WTC11 (cell line): ENCODE results near the gene OBSL1. TPM values are rescaled to one million over a fixed set of nuclear protein-coding genes. Genes with fewer than 3 reads are reported as not detected.
A peak's percentile ranks its signal among the peaks of the same experiment; 100 is the strongest.

ENCODE experiments used
- ATAC-seq: fragments of 200-7000 bp; cut with Tn5 transposase; 2 replicates; pipeline ENCODE4 v1.10.0; 2021; ENCODE audit warnings: mild to moderate bottlenecking, moderate library complexity
- CTCF ChIA-PET: fragments of 300-600 bp; sonication (Branson Sonifier 250); formaldehyde crosslinking; loops from one replicate; lab custom pipeline; 2021; ENCODE audit warnings: antibody characterized with exemption; lab: Charles Lee
- POLR2A ChIA-PET: fragments of 350-600 bp; sonication (Branson Sonifier 250); formaldehyde crosslinking; loops from one replicate; lab custom pipeline; 2021; ENCODE audit warnings: antibody characterized with exemption; lab: Charles Lee
- DNase-seq: peaks from one replicate; pipeline ENCODE4 v3.0.0; 2021; ENCODE audit warnings: low spot score
- H3K27ac Mint-ChIP-seq: 2 replicates; pipeline ENCODE4 v1.8.0; 2021; ENCODE audit warnings: mixed read lengths
- H3K27me3 Mint-ChIP-seq: 2 replicates; pipeline ENCODE4 v1.8.0; 2021; ENCODE audit warnings: low read depth, mild to moderate bottlenecking, moderate library complexity, mixed read lengths
- H3K36me3 Mint-ChIP-seq: 2 replicates; pipeline ENCODE4 v1.8.0; 2021; ENCODE audit warnings: mixed read lengths
- H3K4me1 Mint-ChIP-seq: 2 replicates; pipeline ENCODE4 v1.8.0; 2022; ENCODE audit warnings: mixed read lengths
- H3K4me3 Mint-ChIP-seq: 2 replicates; pipeline ENCODE4 v1.8.0; 2021; ENCODE audit warnings: mild to moderate bottlenecking, moderate library complexity, mixed read lengths
- H3K9me3 Mint-ChIP-seq: 2 replicates; pipeline ENCODE4 v1.8.0; 2021; ENCODE audit warnings: mixed read lengths
- ELF4 ChIP-seq: sonication (generic); formaldehyde crosslinking; IDR thresholded peaks from 2 replicates; pipeline ENCODE4 v1.8.1; 2022; ENCODE audit warnings: low read depth, mild to moderate bottlenecking, moderate library complexity, missing genetic modification reagents
- ETV6 ChIP-seq: sonication (generic); formaldehyde crosslinking; IDR thresholded peaks from 2 replicates; pipeline ENCODE4 v1.8.1; 2022; ENCODE audit warnings: mild to moderate bottlenecking, missing genetic modification reagents
- GABPB1 ChIP-seq: sonication (generic); formaldehyde crosslinking; IDR thresholded peaks from 2 replicates; pipeline ENCODE4 v1.8.1; 2023; ENCODE audit warnings: mild to moderate bottlenecking, missing genetic modification reagents
- IRF2 ChIP-seq: sonication (generic); formaldehyde crosslinking; IDR thresholded peaks from 2 replicates; pipeline ENCODE4 v1.8.0; 2022; ENCODE audit warnings: low read depth, missing genetic modification reagents, borderline replicate concordance
- NR2C2 ChIP-seq: sonication (generic); formaldehyde crosslinking; IDR thresholded peaks from 2 replicates; pipeline ENCODE4 v1.8.0; 2022; ENCODE audit warnings: mild to moderate bottlenecking, missing genetic modification reagents
- TEAD1 ChIP-seq: sonication (generic); formaldehyde crosslinking; IDR thresholded peaks from 2 replicates; pipeline ENCODE4 v1.8.0; 2022; ENCODE audit warnings: mild to moderate bottlenecking, missing genetic modification reagents
- TEAD4 ChIP-seq: sonication (generic); formaldehyde crosslinking; IDR thresholded peaks from 2 replicates; pipeline ENCODE4 v1.8.0; 2022; ENCODE audit warnings: mild to moderate bottlenecking, missing genetic modification reagents
- TP53 ChIP-seq: sonication (generic); formaldehyde crosslinking; IDR thresholded peaks from 2 replicates; pipeline ENCODE4 v1.8.1; 2023; ENCODE audit warnings: mild to moderate bottlenecking, missing genetic modification reagents
- ZNF263 ChIP-seq: sonication (generic); formaldehyde crosslinking; IDR thresholded peaks from 2 replicates; pipeline ENCODE4 v1.8.1; 2022; ENCODE audit warnings: low read depth, mild to moderate bottlenecking, moderate library complexity, missing genetic modification reagents
- total RNA-seq: library from RNA; stranded (reverse); gene quantifications from 3 replicates; pipeline ENCODE4 v1.2.3, GENCODE V29; 2021
- TF ChIP-seq, protein P1 (sequence below): fragments of 200-600 bp; IDR thresholded peaks from 2 replicates; pipeline ENCODE4 v1.8.0; 2022; ENCODE audit warnings: antibody characterized with exemption
- TF ChIP-seq, protein P2 (sequence below): sonication (generic); formaldehyde crosslinking; IDR thresholded peaks from 2 replicates; pipeline ENCODE4 v1.8.0; 2023; ENCODE audit warnings: missing genetic modification reagents
- TF ChIP-seq, protein P3 (sequence below): fragments of 250-450 bp; sonication (Bioruptor Pico); IDR thresholded peaks from 2 replicates; pipeline ENCODE4 v1.9.0; 2021; ENCODE audit warnings: mild to moderate bottlenecking
- TF ChIP-seq, protein P4 (sequence below): fragments of 250-450 bp; sonication (Bioruptor Pico); conservative IDR thresholded peaks from 2 replicates; pipeline ENCODE4 v1.9.0; 2021; ENCODE audit warnings: mild to moderate bottlenecking
- TF ChIP-seq, protein P5 (sequence below): sonication (generic); formaldehyde crosslinking; IDR thresholded peaks from 2 replicates; pipeline ENCODE4 v1.8.1; 2022; ENCODE audit warnings: low read depth, missing genetic modification reagents, borderline replicate concordance
- TF ChIP-seq, protein P6 (sequence below): sonication (generic); formaldehyde crosslinking; conservative IDR thresholded peaks from 2 replicates; pipeline ENCODE4 v1.8.1; 2022; ENCODE audit warnings: mild to moderate bottlenecking, missing genetic modification reagents
- TF ChIP-seq, protein P7 (sequence below): sonication (generic); formaldehyde crosslinking; IDR thresholded peaks from 2 replicates; pipeline ENCODE4 v1.8.1; 2022; ENCODE audit warnings: mild to moderate bottlenecking, moderate library complexity, missing genetic modification reagents
- TF ChIP-seq, protein P8 (sequence below): fragments of 250-450 bp; sonication (Bioruptor Pico); IDR thresholded peaks from 2 replicates; pipeline ENCODE4 v1.9.0; 2021; ENCODE audit warnings: moderate library complexity, mild to moderate bottlenecking, inconsistent platforms, borderline replicate concordance
- TF ChIP-seq, protein P9 (sequence below): fragments of 250-450 bp; sonication (Bioruptor Pico); IDR thresholded peaks from 2 replicates; pipeline ENCODE4 v2.1.2; 2022; ENCODE audit warnings: mild to moderate bottlenecking, moderate library complexity

OBSL1 gene
- total RNA-seq, 1 experiment from 2014 or later: 159 TPM

DNA sequence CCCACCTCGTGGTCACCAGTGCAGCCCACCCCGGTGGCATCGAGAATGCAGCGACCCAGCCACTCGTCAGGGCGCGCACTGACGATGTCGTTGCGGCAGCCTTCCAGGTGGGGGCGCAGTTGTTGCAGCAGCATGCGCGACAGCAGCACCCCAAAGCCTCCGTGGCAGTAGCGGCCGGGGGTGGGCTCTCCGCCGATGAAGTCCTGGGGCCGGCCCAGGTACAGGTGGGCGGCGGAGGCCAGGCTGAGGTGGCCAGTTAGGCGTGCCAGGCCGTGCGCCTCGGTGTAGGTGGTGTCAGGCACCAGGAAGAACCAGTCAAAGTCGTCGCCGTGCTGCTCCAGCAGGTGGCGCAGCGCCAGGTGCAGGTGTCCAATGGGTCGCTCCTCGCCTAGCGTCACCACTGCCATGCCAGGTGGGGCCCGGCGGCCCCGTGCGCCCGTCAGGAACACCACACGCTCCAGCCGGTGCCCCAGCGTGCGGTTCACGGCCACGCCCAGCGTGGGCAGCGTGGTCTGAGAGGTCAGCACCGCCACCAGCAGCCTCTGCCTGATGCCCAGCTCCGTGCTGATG lies 29.6 kb downstream of the OBSL1 start (continued):
- TF ChIP-seq, protein P1, sequence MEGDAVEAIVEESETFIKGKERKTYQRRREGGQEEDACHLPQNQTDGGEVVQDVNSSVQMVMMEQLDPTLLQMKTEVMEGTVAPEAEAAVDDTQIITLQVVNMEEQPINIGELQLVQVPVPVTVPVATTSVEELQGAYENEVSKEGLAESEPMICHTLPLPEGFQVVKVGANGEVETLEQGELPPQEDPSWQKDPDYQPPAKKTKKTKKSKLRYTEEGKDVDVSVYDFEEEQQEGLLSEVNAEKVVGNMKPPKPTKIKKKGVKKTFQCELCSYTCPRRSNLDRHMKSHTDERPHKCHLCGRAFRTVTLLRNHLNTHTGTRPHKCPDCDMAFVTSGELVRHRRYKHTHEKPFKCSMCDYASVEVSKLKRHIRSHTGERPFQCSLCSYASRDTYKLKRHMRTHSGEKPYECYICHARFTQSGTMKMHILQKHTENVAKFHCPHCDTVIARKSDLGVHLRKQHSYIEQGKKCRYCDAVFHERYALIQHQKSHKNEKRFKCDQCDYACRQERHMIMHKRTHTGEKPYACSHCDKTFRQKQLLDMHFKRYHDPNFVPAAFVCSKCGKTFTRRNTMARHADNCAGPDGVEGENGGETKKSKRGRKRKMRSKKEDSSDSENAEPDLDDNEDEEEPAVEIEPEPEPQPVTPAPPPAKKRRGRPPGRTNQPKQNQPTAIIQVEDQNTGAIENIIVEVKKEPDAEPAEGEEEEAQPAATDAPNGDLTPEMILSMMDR: peak; percentile 100
- TF ChIP-seq, protein P2, sequence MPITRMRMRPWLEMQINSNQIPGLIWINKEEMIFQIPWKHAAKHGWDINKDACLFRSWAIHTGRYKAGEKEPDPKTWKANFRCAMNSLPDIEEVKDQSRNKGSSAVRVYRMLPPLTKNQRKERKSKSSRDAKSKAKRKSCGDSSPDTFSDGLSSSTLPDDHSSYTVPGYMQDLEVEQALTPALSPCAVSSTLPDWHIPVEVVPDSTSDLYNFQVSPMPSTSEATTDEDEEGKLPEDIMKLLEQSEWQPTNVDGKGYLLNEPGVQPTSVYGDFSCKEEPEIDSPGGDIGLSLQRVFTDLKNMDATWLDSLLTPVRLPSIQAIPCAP (CRISPR knock-in tag): no peak
- TF ChIP-seq, protein P3, sequence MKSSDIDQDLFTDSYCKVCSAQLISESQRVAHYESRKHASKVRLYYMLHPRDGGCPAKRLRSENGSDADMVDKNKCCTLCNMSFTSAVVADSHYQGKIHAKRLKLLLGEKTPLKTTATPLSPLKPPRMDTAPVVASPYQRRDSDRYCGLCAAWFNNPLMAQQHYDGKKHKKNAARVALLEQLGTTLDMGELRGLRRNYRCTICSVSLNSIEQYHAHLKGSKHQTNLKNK (CRISPR knock-in tag): no peak
- TF ChIP-seq IRF2 (CRISPR knock-in tag): no peak
- TF ChIP-seq, protein P4, sequence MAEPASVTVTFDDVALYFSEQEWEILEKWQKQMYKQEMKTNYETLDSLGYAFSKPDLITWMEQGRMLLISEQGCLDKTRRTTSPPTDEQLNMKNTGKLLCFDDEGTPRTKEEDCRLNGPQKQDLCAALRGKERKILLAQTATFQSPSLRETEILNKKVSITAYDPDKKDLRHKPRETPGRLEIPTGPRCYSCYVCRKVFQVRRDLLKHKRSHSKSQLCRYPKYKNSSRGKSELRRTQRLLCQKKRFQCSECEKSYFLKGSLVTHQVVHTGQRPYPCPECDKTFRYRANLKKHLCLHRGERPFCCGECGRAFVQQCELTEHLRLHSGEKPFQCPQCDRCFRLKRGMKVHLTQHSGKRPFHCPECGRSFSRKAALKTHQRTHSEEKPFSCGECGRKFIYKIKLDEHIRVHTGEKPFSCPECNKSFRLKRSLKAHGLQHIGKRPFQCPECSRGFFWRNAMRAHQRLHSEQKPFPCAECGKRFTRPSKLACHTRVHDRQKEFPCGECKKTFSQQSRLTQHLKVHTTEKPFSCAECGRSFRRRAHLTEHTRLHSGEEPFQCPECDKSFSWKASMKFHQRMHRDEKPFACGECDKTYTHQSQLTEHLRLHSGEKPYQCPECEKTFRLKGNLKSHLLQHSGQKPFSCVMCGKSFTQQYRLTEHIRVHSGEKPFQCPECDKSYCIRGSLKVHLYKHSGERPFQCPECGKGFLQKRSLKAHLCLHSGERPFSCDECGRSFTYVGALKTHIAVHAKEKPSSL (CRISPR knock-in tag): no peak
- TF ChIP-seq NR2C2 (CRISPR knock-in tag): no peak
- TF ChIP-seq, protein P5, sequence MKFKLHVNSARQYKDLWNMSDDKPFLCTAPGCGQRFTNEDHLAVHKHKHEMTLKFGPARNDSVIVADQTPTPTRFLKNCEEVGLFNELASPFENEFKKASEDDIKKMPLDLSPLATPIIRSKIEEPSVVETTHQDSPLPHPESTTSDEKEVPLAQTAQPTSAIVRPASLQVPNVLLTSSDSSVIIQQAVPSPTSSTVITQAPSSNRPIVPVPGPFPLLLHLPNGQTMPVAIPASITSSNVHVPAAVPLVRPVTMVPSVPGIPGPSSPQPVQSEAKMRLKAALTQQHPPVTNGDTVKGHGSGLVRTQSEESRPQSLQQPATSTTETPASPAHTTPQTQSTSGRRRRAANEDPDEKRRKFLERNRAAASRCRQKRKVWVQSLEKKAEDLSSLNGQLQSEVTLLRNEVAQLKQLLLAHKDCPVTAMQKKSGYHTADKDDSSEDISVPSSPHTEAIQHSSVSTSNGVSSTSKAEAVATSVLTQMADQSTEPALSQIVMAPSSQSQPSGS (CRISPR knock-in tag): no peak
- no peak for TF ChIP-seq TP53
- TF ChIP-seq GABPB1: peak; percentile 75
- TF ChIP-seq, protein P6, sequence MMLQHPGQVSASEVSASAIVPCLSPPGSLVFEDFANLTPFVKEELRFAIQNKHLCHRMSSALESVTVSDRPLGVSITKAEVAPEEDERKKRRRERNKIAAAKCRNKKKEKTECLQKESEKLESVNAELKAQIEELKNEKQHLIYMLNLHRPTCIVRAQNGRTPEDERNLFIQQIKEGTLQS (CRISPR knock-in tag): 0 out of 2 replicates have a peak, but pooled peaks have one; percentile 28
- TF ChIP-seq TEAD1 (CRISPR knock-in tag): peak; percentile 30; the same call in 1 of the 2 replicates
- no peak for TF ChIP-seq TEAD4 (CRISPR knock-in tag)
- no peak for TF ChIP-seq ZNF263 (CRISPR knock-in tag)
- TF ChIP-seq, protein P7, sequence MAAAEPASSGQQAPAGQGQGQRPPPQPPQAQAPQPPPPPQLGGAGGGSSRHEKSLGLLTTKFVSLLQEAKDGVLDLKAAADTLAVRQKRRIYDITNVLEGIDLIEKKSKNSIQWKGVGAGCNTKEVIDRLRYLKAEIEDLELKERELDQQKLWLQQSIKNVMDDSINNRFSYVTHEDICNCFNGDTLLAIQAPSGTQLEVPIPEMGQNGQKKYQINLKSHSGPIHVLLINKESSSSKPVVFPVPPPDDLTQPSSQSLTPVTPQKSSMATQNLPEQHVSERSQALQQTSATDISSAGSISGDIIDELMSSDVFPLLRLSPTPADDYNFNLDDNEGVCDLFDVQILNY (CRISPR knock-in tag): peak; percentile 15; the same call in 1 of the 2 replicates
- peak; percentile 74; the same call in 1 of the 2 replicates for TF ChIP-seq ETV6

DNA sequence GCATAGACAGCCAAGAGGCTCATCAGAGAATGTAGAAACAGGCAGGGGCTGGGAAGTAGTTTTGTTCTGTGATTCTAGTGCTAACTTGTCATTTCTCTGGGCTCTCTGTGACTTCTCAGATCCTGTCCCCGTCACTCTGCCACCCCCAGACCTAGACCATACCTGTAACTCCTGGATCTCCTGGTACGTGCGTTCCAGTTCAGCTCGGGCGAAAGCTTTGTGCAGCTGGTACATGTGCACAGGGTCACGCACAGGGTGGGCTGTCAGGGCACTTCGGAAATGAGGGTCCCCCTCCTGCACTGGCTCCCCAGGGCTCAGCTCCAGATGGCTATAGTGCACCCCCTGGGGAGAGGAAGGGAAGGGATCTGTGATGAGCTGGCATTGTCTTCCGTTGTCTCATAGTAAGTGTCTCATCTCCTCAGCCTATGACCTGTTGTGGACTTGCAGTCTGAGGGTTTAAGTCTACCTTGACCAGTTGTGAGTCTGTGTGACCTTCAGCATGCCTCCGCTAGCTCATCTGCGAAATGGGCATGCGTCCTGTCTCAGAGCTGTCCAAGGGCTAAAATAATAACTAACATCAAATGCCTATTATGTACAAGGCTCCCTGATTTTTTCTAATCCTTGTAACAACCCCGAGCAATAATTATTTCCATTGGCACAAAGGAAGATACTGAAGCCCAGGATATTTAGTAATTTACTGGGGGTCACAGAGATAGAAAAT lies 30.4 kb downstream of the OBSL1 start:
- peaks cover 36% of the 10 kb centered on the region for H3K4me1 Mint-ChIP-seq
- ChIA-PET CTCF (interaction anchor here (0.6 to 41.3 kb wide), 32 partner anchors 11 to 202 kb away, joined by 3 to 2316 read pairs (median 4); partner anchors contain the start of genes DNPEP, GMPPA, OBSL1 and STK11IP), POLR2A (no interaction called here)
- ATAC-seq (no peak), DNase-seq (no peak)
- peaks cover 16% of the 10 kb centered on the region for H3K27me3 Mint-ChIP-seq
- peaks cover 22% of the 10 kb centered on the region for H3K36me3 Mint-ChIP-seq
- H3K27ac Mint-ChIP-seq: peak overlapping the region; percentile 63; the same call in 1 of the 2 replicates
- H3K4me3 Mint-ChIP-seq: no peak overlapping the region
- H3K9me3 Mint-ChIP-seq: no peaks in the 10 kb centered on the region
- TF ChIP-seq ELF4: no peak
- TF ChIP-seq, protein P4 (CRISPR knock-in tag): no peak
- TF ChIP-seq, protein P8, sequence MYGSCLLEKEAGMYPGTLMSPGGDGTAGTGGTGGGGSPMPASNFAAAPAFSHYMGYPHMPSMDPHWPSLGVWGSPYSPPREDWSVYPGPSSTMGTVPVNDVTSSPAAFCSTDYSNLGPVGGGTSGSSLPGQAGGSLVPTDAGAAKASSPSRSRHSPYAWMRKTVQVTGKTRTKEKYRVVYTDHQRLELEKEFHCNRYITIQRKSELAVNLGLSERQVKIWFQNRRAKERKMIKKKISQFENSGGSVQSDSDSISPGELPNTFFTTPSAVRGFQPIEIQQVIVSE (CRISPR knock-in tag): no peak
- TF ChIP-seq, protein P9, sequence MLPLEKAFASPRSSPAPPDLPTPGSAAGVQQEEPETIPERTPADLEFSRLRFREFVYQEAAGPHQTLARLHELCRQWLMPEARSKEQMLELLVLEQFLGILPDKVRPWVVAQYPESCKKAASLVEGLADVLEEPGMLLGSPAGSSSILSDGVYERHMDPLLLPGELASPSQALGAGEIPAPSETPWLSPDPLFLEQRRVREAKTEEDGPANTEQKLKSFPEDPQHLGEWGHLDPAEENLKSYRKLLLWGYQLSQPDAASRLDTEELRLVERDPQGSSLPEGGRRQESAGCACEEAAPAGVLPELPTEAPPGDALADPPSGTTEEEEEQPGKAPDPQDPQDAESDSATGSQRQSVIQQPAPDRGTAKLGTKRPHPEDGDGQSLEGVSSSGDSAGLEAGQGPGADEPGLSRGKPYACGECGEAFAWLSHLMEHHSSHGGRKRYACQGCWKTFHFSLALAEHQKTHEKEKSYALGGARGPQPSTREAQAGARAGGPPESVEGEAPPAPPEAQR (CRISPR knock-in tag): no peak
